Left ventricle myocardium superior (tissue), 1 donor: Measurements from ENCODE around the gene SLC6A3. TPM values are rescaled to one million over a fixed set of nuclear protein-coding genes. Genes with fewer than 3 reads are reported as not detected.

Source experiments
- ATAC-seq: fragments of 200-7000 bp; cut with Tn5 transposase; one replicate; pipeline ENCODE4 v1.9.1; 2020; ENCODE audit warnings: mild to moderate bottlenecking, moderate library complexity
- DNase-seq: peaks from one replicate; pipeline ENCODE4 v3.0.0-alpha.2; 2020
- intact Hi-C: fragments of 100-400 bp; cut with micrococcal nuclease; formaldehyde crosslinking; loops from one replicate; pipeline ENCODE4 v1.11.0; 2022
- total RNA-seq: library from RNA; stranded (reverse); fragmentation: NEBNext Ultra II Directional; extraction: Animal tissue kit (Norgen Biotek cat#: 25700); gene quantifications from one replicate; pipeline ENCODE4 v1.2.1, GENCODE V29; 2021
- donor health status: DM: no; HTN: yes; CAD: no; lungs with severe emphysema.

Gene SLC6A3
- total RNA-seq, 1 donor from 2014 or later: not detected

DNA sequence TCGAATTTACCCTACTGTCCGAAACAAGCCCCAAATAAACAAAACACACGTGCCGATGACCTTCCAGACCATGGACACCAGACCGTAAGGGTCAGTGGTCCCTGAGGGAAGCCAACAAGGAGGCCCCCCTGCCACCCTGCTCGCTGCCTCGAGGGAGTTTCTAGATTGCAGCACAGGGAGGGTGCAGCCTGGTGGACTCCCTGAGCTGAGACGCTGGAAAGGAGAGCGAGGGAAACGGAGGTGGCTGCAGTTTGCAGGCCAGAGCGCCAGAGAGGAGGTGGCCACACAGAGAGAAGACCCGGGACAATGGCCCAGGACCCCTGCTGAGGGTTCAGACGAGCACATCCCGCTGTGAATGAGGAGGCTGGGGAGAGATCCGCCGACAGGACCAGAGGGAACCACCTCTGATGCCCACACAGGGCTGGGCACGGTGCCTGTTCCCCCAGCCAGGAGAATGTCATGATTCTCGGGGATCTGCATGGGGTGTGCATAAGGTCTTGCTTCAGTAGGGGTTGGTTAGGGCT lies 48.9 kb downstream of the SLC6A3 start:
- peak; percentile 25 for DNase-seq
- intact Hi-C loops: no loop called here
- no peak for ATAC-seq

DNA sequence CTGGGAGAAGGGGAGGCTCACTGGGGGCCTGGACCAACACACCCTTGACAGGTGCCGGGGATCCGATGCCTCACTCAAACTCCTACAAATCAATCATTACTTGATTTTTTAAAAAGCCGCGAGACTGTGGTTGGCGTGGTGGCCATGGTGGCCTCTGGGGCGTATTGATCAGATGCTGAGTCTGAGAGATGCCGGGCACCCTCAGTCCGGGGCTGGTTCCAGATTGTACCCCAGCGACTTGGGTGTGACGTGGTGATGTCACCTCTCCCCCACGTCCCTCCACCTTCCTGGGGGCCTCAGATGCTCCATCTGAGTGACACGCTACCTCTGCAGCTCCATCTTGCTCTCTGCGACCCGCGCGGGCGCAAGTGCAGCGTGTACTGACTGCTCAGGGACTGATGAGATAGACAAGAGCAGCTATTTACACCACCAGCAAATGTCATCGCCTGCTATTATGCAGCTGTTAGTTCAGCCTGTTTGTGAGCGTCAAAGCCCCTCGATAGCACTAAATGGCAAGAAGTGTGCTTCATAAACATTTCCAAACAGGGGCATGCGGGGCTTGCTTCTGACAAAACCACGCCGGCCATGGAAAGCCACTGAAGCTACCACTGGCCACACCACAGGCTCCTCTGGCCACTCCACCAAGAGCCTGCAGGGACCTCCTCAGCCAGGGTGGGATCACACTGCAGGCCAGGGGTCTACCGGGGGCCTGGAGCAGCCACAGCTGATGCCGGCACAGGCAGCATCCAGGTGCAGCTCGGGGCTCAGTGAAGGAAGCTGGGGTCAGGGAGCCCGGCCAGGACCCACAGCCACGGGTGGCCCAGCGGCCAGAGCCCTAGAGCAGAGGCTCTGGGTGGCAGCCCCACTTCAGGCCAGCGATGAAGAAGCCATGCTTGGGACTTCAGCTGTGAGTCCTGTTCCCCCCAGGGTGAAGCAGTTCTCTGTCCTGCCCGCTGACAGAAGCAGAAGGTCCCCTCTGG lies 50.1 kb downstream of the SLC6A3 start:
- DNase-seq: peak; percentile 14
- intact Hi-C loops: no loop called here
- ATAC-seq: no peak

GRCh38 chr5:1393571-1394501 lies 51.4 kb downstream of the SLC6A3 start:
- no peak for ATAC-seq
- intact Hi-C loops: no loop called here
- DNase-seq: peak; percentile 21

GRCh38 chr5:1392801-1393565 lies 52.3 kb downstream of the SLC6A3 start:
- DNase-seq (peak; percentile 27), ATAC-seq (peak; percentile 51)
- intact Hi-C loops: no loop called here

GRCh38 chr5:1392261-1392660 lies 53.0 kb downstream of the SLC6A3 start:
- ATAC-seq (no peak), DNase-seq (peak; percentile 7)
- intact Hi-C loops: no loop called here

DNA sequence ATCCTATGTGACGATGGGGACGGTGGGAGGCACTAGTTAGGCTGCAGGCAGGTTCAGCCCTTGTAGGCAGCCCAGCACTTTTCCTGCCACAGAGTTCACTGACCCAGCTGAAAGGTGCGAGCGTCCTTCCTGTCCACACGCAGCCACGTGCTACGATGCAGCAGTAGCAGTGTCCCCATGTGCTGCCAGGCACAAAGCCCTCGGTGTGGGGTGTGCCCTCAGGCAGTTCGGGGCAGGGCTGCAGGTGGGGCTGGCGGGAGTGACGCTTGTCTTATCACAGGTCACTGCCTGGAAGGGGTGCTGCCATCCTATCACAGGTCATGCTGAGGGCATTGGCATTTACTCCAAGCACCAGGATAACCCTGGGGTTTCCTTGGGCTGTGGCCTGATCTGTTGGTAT lies 53.5 kb downstream of the SLC6A3 start:
- intact Hi-C loops: no loop called here

DNA sequence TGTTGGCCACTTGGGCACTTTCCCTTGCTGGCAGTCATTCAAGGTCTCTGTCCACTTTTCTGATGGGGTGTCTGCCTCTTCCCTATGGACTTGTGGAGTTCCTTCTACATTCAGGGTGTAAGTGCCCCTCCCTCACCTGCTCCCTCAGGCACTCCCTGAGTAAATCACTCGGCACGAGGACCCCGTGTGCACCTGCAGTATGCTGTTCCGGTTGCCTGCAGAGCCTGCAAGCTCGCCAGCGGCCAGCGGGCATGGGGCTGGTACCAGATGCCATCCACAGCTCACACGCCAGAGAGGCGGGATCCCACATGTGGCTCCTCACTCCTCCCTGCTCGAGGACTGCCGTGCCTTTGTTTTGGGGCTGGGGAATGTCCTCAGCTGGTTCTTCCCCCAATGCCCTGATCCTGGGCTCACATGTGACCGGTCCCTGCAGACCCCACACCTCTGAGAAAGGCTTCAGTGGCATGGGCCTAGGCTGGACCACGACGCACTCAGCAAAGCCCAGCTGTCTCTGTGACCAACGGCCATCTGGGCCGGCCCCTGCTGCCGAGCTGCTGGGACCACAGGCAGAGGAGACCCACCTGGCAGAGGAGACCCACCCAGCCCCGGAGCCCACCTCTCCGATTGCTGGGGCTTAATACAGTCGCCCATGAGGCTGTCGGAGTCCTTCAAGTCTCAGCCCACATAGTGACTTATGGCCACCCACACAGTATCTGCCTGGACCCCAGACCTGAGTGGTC lies 54.2 kb downstream of the SLC6A3 start:
- DNase-seq: peak; percentile 15
- ATAC-seq: no peak
- intact Hi-C loops: no loop called here

More for the DNA sequence above, 53.5 kb downstream of the SLC6A3 start:
- DNase-seq (peak; percentile 16), ATAC-seq (no peak)

DNA sequence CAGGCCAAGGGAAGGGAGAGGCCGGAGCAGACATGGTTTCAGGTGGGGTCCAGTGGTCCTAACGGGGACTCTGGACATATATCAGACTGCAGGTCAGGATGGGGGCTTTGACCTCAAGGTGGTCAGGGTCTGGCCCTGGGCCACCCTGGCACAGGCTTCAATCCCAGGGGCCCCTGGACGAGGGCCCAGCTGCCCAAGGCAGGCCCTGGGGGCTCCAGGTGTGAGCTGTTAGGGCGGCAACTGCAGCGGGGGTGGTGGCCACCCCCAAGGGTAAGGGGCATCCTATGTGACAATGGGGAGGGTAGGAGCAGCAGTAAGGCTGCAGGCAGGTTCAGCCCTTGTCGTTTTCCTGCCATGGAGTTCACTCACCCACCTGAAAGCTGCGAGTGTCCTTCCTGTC lies 54.9 kb downstream of the SLC6A3 start:
- ATAC-seq (no peak), DNase-seq (peak; percentile 10)
- intact Hi-C loops: no loop called here

DNA sequence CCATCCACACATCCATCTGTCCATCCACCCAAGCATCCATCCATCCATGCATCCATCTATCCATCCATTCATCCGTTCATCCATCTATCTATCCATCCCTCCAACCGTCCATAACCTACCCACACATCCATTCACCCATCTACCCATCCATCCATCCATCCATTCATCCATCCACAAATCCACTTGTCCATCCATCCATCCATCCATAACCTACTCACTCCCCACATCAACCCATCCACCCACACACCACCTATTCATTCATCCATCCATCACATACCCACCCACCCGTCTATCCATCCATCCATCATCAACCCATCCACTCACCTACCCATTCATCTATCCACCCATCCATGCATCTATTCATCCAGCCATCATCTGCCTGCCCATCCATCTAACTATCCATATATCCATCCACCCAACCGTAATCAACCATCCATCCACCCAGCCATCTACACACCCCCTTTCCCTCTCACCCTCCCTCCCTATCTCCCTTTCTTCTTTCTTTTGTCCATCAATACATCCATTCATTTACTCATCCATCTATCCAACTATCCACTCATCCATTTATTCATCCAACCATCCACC lies 56.8 kb downstream of the SLC6A3 start:
- no peak for ATAC-seq
- intact Hi-C loops: no loop called here
- DNase-seq: no peak

GRCh38 chr5:1387876-1388275 lies 57.4 kb downstream of the SLC6A3 start:
- no peak for ATAC-seq
- intact Hi-C loops: no loop called here
- DNase-seq: no peak

GRCh38 chr5:1387059-1387755 lies 58.0 kb downstream of the SLC6A3 start:
- intact Hi-C loops: no loop called here
- no peak for ATAC-seq
- no peak for DNase-seq

DNA sequence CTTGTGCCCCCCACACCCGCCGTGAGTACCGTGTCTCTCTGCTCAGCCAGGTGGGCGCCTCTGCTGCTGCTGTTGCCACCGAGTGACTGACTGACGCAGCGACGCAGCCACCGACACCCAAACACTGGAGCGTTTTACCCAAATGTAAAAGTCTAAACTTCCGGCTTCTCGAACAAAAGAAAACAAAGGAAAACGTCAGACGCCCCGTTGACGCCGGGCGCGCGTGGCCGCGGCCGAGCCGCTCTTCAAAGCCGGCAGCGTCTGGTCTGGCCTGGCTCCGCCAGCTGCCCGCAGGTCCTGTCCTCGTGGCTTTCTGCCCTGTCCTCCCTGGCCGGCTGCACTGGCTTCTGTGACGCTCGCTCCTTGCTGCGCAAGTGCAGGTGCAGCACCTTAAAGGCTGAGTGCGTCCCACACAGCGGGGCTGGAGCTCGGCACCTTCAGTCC lies 58.9 kb downstream of the SLC6A3 start:
- ATAC-seq (peak; percentile 73), DNase-seq (peak; percentile 65)
- intact Hi-C loops: no loop called here

DNA sequence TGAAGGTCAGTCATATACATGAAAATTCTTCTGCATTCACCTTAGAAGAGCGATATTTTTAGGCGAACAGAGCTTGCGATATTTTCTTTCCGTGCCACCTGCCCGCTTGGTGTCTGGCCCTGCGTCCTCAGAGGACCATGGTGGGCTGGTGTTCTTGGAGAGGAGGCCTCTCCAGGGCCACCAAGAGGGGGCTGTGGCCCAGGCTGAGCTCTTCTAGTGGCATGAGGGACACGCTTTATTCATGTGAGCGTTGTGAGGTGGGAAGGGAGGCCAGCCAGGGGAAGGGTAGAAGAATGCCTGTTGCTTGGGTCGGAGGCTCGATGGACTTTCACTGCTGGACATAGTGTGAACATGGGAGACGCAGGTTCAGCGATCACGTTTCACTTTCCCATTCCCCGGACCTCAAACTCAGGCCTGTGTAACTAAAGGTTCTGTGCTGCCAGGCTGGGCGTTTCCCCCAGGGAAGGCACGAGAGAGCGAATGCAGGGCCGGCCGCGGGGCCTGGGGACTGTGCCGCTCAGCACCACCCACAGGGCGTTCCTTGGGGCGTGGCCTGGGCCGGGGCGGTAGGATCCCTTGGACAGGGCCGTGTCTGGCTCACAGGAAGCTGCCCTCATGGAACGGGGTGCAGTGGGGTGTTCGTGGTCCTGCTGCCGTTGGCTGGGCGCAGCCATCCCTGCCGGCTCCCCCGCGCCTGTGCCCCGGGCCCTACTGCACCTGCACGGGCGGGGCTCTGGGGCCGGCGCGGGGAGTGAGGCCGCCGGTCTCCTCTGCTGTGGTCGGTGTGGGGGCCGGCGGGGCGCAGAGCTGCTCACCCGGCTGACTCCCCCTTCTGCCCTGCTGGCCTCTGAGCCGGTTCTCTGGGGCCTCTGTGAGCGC lies 59.6 kb downstream of the SLC6A3 start:
- intact Hi-C loops: no loop called here
- ATAC-seq (peak; percentile 96), DNase-seq (peak; percentile 92)

- no peak for DNase-seq
- ATAC-seq: no peak
Measured at GRCh38 chr5:1384521-1384920, 60.7 kb downstream of the SLC6A3 start.

DNA sequence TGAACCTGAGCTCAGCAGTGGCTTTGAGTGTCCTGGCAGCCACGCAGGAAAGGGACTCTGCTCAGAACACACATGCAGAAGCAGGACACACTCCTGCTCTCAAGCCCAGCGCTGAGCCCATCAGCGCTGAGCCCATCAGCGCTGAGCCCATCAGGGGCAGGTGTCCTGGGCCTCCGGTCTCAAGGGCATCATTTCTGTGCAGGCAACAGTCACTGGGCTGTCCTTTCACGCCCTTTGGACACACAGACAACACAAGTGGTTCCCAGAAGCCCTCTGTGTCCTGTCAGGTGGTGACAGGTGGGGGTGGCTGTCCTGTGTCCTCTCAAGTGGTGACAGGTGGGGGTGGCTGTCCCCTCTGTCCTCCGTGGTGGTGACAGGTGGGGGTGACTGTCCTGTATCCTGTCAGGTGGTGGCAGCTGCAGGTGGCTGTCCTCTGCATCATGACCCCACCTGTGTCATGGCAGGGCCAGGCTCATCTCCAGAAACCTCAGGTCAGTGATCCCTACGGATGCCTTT lies 61.3 kb downstream of the SLC6A3 start:
- ATAC-seq: peak; percentile 40
- peak; percentile 61 for DNase-seq
- intact Hi-C loops: no loop called here

More at GRCh38 chr5:1384521-1384920, 60.7 kb downstream of the SLC6A3 start:
- intact Hi-C loops: no loop called here

DNA sequence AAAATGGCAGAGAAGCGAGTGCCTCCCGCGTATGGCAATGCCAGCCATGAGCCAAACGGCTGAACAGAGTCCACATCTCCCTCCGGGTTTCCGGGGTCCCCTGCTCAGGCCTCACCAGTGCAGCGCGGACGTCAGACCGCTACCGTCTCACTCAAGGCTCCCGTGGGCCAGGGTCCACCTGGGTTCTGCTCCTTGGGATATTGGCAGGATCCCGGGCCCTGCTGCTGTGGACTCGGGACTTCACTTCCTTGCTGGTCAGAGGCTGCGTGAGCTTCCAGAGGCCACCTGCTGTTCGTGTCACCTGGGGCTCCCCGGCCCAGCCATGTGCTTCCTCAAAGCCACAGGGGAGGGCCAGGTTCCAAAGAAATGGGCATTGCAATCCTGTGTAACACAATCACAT lies 61.9 kb downstream of the SLC6A3 start:
- no peak for DNase-seq
- ATAC-seq: no peak
- intact Hi-C loops: no loop called here
